H1 (cell line): ENCODE data around the gene CCIN. TPM values are rescaled to one million over a fixed set of nuclear protein-coding genes. Genes with fewer than 3 reads are reported as not detected.

ENCODE experiments used
- CTCF ChIA-PET: fragments of 300-600 bp; sonication (Branson Sonifier 250); formaldehyde crosslinking; loops from one replicate; lab custom pipeline; 2021; ENCODE audit not compliant: partially characterized antibody; lab: Charles Lee
- POLR2A ChIA-PET: fragments of 300-600 bp; sonication (Branson Sonifier 250); formaldehyde crosslinking; loops from one replicate; lab custom pipeline; 2021; ENCODE audit warnings: inconsistent platforms; ENCODE audit not compliant: partially characterized antibody; lab: Charles Lee
- DNase-seq, 2 experiments: peaks; one replicate each; pipeline versions ENCODE4 v3.0.0 to v3.0.0-alpha.2; 2010 to 2022; ENCODE audit warnings: low spot score in 2 of 2, low read depth in 1 of 2, mixed read lengths in 1 of 2
- FAIRE-seq: peaks from 2 replicates; lab custom pipeline; 2011; peaks lifted over from hg19 to GRCh38; lab: Jason Lieb, UNC
- H2AFZ ChIP-seq: 2 replicates; pipeline ENCODE4 v1.8.1; 2012; ENCODE audit warnings: low read length, inconsistent platforms
- H2AK5ac ChIP-seq: 2 replicates; pipeline ENCODE4 v1.6.1; 2013; ENCODE audit warnings: low read depth, low read length
- H2BK120ac ChIP-seq: replicated peaks from 2 replicates; pipeline ENCODE3; 2013; ENCODE audit warnings: low read depth, low read length, inconsistent platforms
- H2BK12ac ChIP-seq: 2 replicates; pipeline ENCODE4 v1.6.1; 2013; ENCODE audit warnings: low read depth, low read length
- H2BK15ac ChIP-seq: 2 replicates; pipeline ENCODE4 v1.6.1; 2013; ENCODE audit warnings: low read length
- H2BK20ac ChIP-seq: 2 replicates; pipeline ENCODE4 v1.6.1; 2013; ENCODE audit warnings: low read length
- H2BK5ac ChIP-seq: 2 replicates; pipeline ENCODE4 v1.6.1; 2013; ENCODE audit warnings: low read depth, low read length
- H3K14ac ChIP-seq: 2 replicates; pipeline ENCODE4 v1.6.1; 2013; ENCODE audit warnings: inconsistent platforms; ENCODE audit not compliant: insufficient read length
- H3K18ac ChIP-seq: 2 replicates; pipeline ENCODE4 v1.6.1; 2013; ENCODE audit warnings: low read length; ENCODE audit errors: extremely low read depth
- H3K23ac ChIP-seq: 2 replicates; pipeline ENCODE4 v1.6.1; 2013; ENCODE audit warnings: inconsistent platforms; ENCODE audit not compliant: insufficient read length
- H3K23me2 ChIP-seq: 2 replicates; pipeline ENCODE4 v1.6.1; 2013; ENCODE audit warnings: low read depth, low read length
- H3K27ac ChIP-seq: 2 replicates; pipeline ENCODE4 v1.6.1; 2011; ENCODE audit warnings: low read depth, low read length, inconsistent platforms
- H3K27me3 ChIP-seq, 4 experiments: replicated peaks in 1 of 4; 1 replicate in 1 of 4; 2 replicates in 3 of 4; pipeline versions ENCODE4 v1.6.1 to v1.8.1; 2011 to 2013; ENCODE audit warnings: low read length in 3 of 4, mild to moderate bottlenecking in 3 of 4, inconsistent platforms in 2 of 4, mixed read lengths in 2 of 4, moderate library complexity in 1 of 4; ENCODE audit not compliant: control insufficient read depth in 3 of 4, insufficient read depth in 3 of 4; ENCODE audit errors: extremely low read depth in 1 of 4
- H3K36me3 ChIP-seq, 4 experiments: 2 replicates each; pipeline versions ENCODE4 v1.6.1 to v1.8.1; 2011 to 2013; ENCODE audit warnings: mild to moderate bottlenecking in 4 of 4, low read length in 3 of 4, moderate library complexity in 2 of 4, control low read depth in 1 of 4, inconsistent platforms in 1 of 4; ENCODE audit not compliant: insufficient read depth in 4 of 4, control insufficient read depth in 2 of 4
- H3K4ac ChIP-seq: replicated peaks from 2 replicates; pipeline ENCODE3; 2013; ENCODE audit warnings: low read length, low read depth, mixed read lengths, inconsistent platforms; ENCODE audit not compliant: insufficient read length
- H3K4me1 ChIP-seq, 4 experiments: replicated peaks in 1 of 4; 1 replicate in 1 of 4; 2 replicates in 3 of 4; pipeline versions ENCODE4 v1.6.1 to v1.8.1; 2011 to 2013; ENCODE audit warnings: low read length in 3 of 4, inconsistent platforms in 2 of 4, mixed read lengths in 1 of 4; ENCODE audit not compliant: insufficient read depth in 4 of 4, control insufficient read depth in 3 of 4
- H3K4me2 ChIP-seq, 2 experiments: 2 replicates each; pipeline versions ENCODE4 v1.6.1 to v1.8.1; 2011 to 2013; ENCODE audit warnings: low read depth in 2 of 2, low read length in 2 of 2, control low read depth in 1 of 2, inconsistent platforms in 1 of 2, mild to moderate bottlenecking in 1 of 2; ENCODE audit not compliant: insufficient read depth in 1 of 2
- H3K4me3 ChIP-seq, 4 experiments: fragments of 200-600, 300-600 bp in 1 of 4; sonication (generic), shearing (Covaris generic), sonication (Bioruptor Twin) in 1 of 4; 2 replicates each; pipeline versions ENCODE4 v1.5.1 to v1.8.1; 2011 to 2016; ENCODE audit warnings: low read length in 4 of 4, low read depth in 3 of 4, control low read depth in 2 of 4, inconsistent platforms in 2 of 4, mild to moderate bottlenecking in 2 of 4, mixed read lengths in 1 of 4, moderate library complexity in 1 of 4; ENCODE audit not compliant: insufficient read depth in 2 of 4; ENCODE audit errors: extremely low read depth in 1 of 4
- H3K56ac ChIP-seq: replicated peaks from 2 replicates; pipeline ENCODE3; 2013; ENCODE audit warnings: low read depth, mild to moderate bottlenecking, mixed read lengths, low read length, inconsistent platforms; ENCODE audit not compliant: insufficient read length
- H3K79me1 ChIP-seq: 2 replicates; pipeline ENCODE4 v1.6.1; 2013; ENCODE audit warnings: low read depth, low read length, control low read depth
- H3K79me2 ChIP-seq, 2 experiments: 2 replicates each; pipeline versions ENCODE4 v1.6.1 to v1.8.1; 2012 to 2013; ENCODE audit warnings: low read length in 2 of 2, mild to moderate bottlenecking in 2 of 2, inconsistent platforms in 1 of 2; ENCODE audit not compliant: insufficient read depth in 2 of 2, control insufficient read depth in 1 of 2
- H3K9ac ChIP-seq, 4 experiments: replicated peaks in 1 of 4; 1 replicate in 1 of 4; 2 replicates in 3 of 4; pipeline versions ENCODE4 v1.6.1 to v1.8.1; 2011 to 2013; ENCODE audit warnings: low read depth in 3 of 4, low read length in 3 of 4, control low read depth in 2 of 4, mild to moderate bottlenecking in 2 of 4, moderate library complexity in 2 of 4, inconsistent platforms in 1 of 4; ENCODE audit errors: extremely low read depth in 1 of 4
- H3K9me3 ChIP-seq, 2 experiments: 2 replicates each; pipeline versions ENCODE4 v1.6.1 to v1.8.1; 2012 to 2013; ENCODE audit warnings: mild to moderate bottlenecking in 2 of 2, moderate library complexity in 2 of 2, control low read depth in 1 of 2, inconsistent platforms in 1 of 2, low read depth in 1 of 2, low read length in 1 of 2, mixed read lengths in 1 of 2; ENCODE audit not compliant: insufficient read depth in 2 of 2
- H4K20me1 ChIP-seq, 2 experiments: replicated peaks in 1 of 2; 2 replicates each; pipeline versions ENCODE3 to v1.8.1; 2011 to 2013; ENCODE audit warnings: inconsistent platforms in 2 of 2, low read length in 2 of 2, mild to moderate bottlenecking in 1 of 2; ENCODE audit not compliant: insufficient read depth in 2 of 2, control insufficient read depth in 1 of 2
- H4K5ac ChIP-seq: 2 replicates; pipeline ENCODE4 v1.6.1; 2013; ENCODE audit warnings: low read length, low read depth, mixed read lengths, inconsistent platforms; ENCODE audit not compliant: insufficient read length
- H4K8ac ChIP-seq: 2 replicates; pipeline ENCODE4 v1.8.0; 2013; ENCODE audit warnings: mild to moderate bottlenecking, moderate library complexity, low read length, inconsistent platforms; ENCODE audit not compliant: insufficient read depth; ENCODE audit errors: extremely low read depth
- H4K91ac ChIP-seq: replicated peaks from 2 replicates; pipeline ENCODE3; 2013; ENCODE audit warnings: low read length, mixed read lengths, inconsistent platforms; ENCODE audit not compliant: insufficient read length
- CHD2 ChIP-seq: IDR thresholded peaks from 2 replicates; pipeline ENCODE4 v1.6.1; 2012; ENCODE audit warnings: low read length, improper control_type of control experiment
- CREB1 ChIP-seq: IDR thresholded peaks from 2 replicates; pipeline ENCODE4 v1.6.1; 2012; ENCODE audit warnings: inconsistent platforms
- EGR1 ChIP-seq: IDR thresholded peaks from 2 replicates; pipeline ENCODE4 v1.6.1; 2011; ENCODE audit warnings: low read depth, low read length, borderline replicate concordance
- EP300 ChIP-seq, 2 experiments: IDR thresholded peaks; 1 replicate in 1 of 2; 2 replicates in 1 of 2; pipeline ENCODE4 v1.6.1; 2011 to 2012; ENCODE audit warnings: low read depth in 2 of 2, low read length in 2 of 2, mild to moderate bottlenecking in 2 of 2, borderline replicate concordance in 1 of 2, inconsistent platforms in 1 of 2, moderate library complexity in 1 of 2
- EZH2 ChIP-seq: fragments of 200-600 bp; sonication (generic); IDR thresholded peaks from 2 replicates; pipeline ENCODE4 v1.7.1; 2012; ENCODE audit warnings: low read depth, mild to moderate bottlenecking, moderate library complexity, low read length, inconsistent platforms; ENCODE audit not compliant: severe bottlenecking
- RBBP5 ChIP-seq: IDR thresholded peaks from 2 replicates; pipeline ENCODE4 v1.7.1; 2012; ENCODE audit warnings: low read depth, mild to moderate bottlenecking, inconsistent platforms, low read length, moderate library complexity, borderline replicate concordance
- RNF2 ChIP-seq: fragments of 200-900, 300-1000 bp; sonication (generic); IDR thresholded peaks from 2 replicates; pipeline ENCODE4 v1.7.1; 2016; ENCODE audit warnings: borderline replicate concordance, low read depth, mild to moderate bottlenecking, antibody characterized with exemption, low read length; ENCODE audit not compliant: poor library complexity, severe bottlenecking; ENCODE audit errors: missing control alignments
- SAP30 ChIP-seq: fragments of 300-600 bp; sonication (generic); IDR thresholded peaks from 2 replicates; pipeline ENCODE4 v1.7.1; 2012; ENCODE audit warnings: low read length, moderate library complexity, mild to moderate bottlenecking, inconsistent platforms; ENCODE audit not compliant: insufficient read depth, insufficient replicate concordance
- TCF12 ChIP-seq: IDR thresholded peaks from 2 replicates; pipeline ENCODE4 v1.6.1; 2011; ENCODE audit warnings: low read depth, mild to moderate bottlenecking, low read length
- YY1 ChIP-seq: IDR thresholded peaks from 2 replicates; pipeline ENCODE4 v1.6.1; 2011; ENCODE audit warnings: low read depth, mild to moderate bottlenecking, low read length
- ZNF274 ChIP-seq: IDR thresholded peaks from 2 replicates; pipeline ENCODE4 v1.7.0; 2012; ENCODE audit warnings: low read length, borderline replicate concordance; ENCODE audit errors: extremely low read depth
- WGBS, 2 experiments: shearing (Covaris generic) in 1 of 2; methylation state at CpG; one replicate each; pipeline versions ENCODE4 v1.1.6 to v1.1.7; 2013 to 2015; ENCODE audit warnings: low lambda C conversion rate in 2 of 2, mixed read lengths in 2 of 2, inconsistent platforms in 1 of 2, low coverage in 1 of 2, missing lambda C conversion rate in 1 of 2; ENCODE audit not compliant: insufficient replicate concordance in 2 of 2, insufficient coverage in 1 of 2, insufficient read length in 1 of 2; ENCODE audit errors: extremely low coverage in 1 of 2, missing lambda C conversion rate in 1 of 2; 5-methylcytosine and 5-hydroxymethylcytosine counted together
- polyA plus RNA-seq, 7 experiments: library from polyadenylated mRNA; depleted of rRNA in 3 of 7; stranded (reverse) in 5 of 7; unstranded in 2 of 7; fragments of >200 nt in 5 of 7; fragments of 200-250 nt in 2 of 7; gene quantifications; 1 replicate in 5 of 7; 2 replicates in 1 of 7; 4 replicates in 1 of 7; pipeline versions ENCODE4 v1.2.1 to v1.2.3, GENCODE V29; 2011 to 2013; ENCODE audit warnings: missing spikeins in 2 of 7, mixed read lengths in 2 of 7
- total RNA-seq: library from RNA; stranded (reverse); fragmentation: NEBNext Ultra II Directional; extraction: Animal tissue kit (Norgen Biotek cat#: 25700); gene quantifications from 2 replicates; pipeline ENCODE4 v1.2.1, GENCODE V29; 2021

The CCIN gene
- total and polyA plus RNA-seq, 2 of the 8 experiments (the other 6 are each of a cell fraction or from before 2014, with no cell fraction given) = 0.19 to 0.21 TPM

- Histone ChIP-seq H2AFZ (no peak overlapping the region), H3K4me2 (no peak overlapping the region), H2BK12ac (no peak overlapping the region), H3K9ac (no peak overlapping the region), H3K23me2 (no peaks in the 10 kb centered on the region), H2BK20ac (no peak overlapping the region), H2AK5ac (no peak overlapping the region), H3K18ac (no peak overlapping the region), H2BK15ac (no peak overlapping the region), H2BK5ac (no peak overlapping the region), H3K23ac (no peak overlapping the region), H3K79me2 (no peaks in the 10 kb centered on the region), H3K4me1 (no peaks in the 10 kb centered on the region), H4K5ac (no peak overlapping the region), H3K27me3 (no peaks in the 10 kb centered on the region; a peak in 3 of 7 replicates), H2BK120ac (no peak overlapping the region), H3K4ac (no peak overlapping the region), H3K9me3 (no peaks in the 10 kb centered on the region), H3K36me3 (no peaks in the 10 kb centered on the region; a peak in 2 of 8 replicates), H4K91ac (no peak overlapping the region), H3K14ac (no peak overlapping the region), H4K8ac (no peak overlapping the region), H3K56ac (no peak overlapping the region), H3K27ac (no peak overlapping the region), H3K4me3 (no peak overlapping the region), H4K20me1 (no peaks in the 10 kb centered on the region), H3K79me1 (no peaks in the 10 kb centered on the region)
- POLR2A ChIA-PET = interaction anchor here (2.6 kb wide), 1 partner anchor 36 kb away, joined by 9 read pairs; no protein-coding TSS in a partner anchor
- no peak for FAIRE-seq
- DNase-seq = no peak
- WGBS, 2 experiments = 92% methylated on average over 5 of the region's 5 CpGs; no CpG with 5 or more reads in 1 of the 2 experiments
- TF ChIP-seq TCF12 (no peak), EZH2 (no peak), CREB1 (no peak), EP300 (IDR thresholded peaks at IDR 0.05; ENCODE audit: borderline replicate concordance in 1 of 2, low read depth in 2 of 2, low read length in 2 of 2) (no peak), CHD2 (no peak), YY1 (no peak), EGR1 (no peak), RNF2 (no peak), RBBP5 (no peak), ZNF274 (no peak), SAP30 (no peak)
- CTCF ChIA-PET = interaction anchor here (0.7 to 4.7 kb wide), 3 partner anchors 17 to 26 kb away, joined by 3 to 23 read pairs (median 4); no protein-coding TSS in a partner anchor
Measured at GRCh38 chr9:36127652-36128244, 41.4 kb upstream of the CCIN start.
